Measurements from ENCODE around the gene F13A1. TPM values are rescaled to one million over a fixed set of nuclear protein-coding genes. Genes with fewer than 3 reads are reported as not detected.

The F13A1 gene
- polyA plus RNA-seq, 4 donors, result 0.45 to 30.5 (median 3.5) TPM

DNA sequence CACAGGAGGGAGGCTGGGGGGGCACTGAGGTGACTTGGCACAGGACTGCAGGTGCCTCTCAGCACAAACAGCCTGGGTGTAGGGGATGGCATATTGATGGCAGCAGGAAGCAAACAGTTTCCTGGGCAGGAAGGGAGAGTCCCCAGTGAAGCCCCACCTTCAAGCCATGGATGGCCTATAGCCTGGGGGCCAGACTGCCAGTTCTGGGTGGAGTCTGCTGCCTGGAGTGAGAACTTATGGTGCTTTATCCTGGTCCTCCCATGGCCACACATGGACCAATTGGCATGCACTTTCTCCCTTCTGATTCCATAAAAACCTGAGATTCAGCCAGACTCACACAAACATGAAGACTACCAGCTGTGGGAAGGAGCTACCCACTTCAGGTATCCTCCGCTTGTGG is 198.5 kb downstream of the F13A1 start:
- 92 to 100% (median 93%) methylated on average over 1 of the region's 1 CpG for WGBS, 3 donors
- peaks cover 0 to 3% of the 10 kb centered on the region in 2 donors for H3K9me3 ChIP-seq (ENCODE audit: control insufficient read depth in 2 of 2, insufficient read depth in 1 of 2, low read depth in 1 of 2, low read length in 1 of 2)
- no peak overlapping the region for H3K4me3 ChIP-seq (ENCODE audit: low read depth in 1 of 3, low read length in 3 of 3)
- DNase-seq (no peak), FAIRE-seq (no peak)
- H3K4me1 ChIP-seq (ENCODE audit: control insufficient read depth in 3 of 3, insufficient read depth in 2 of 3, low read depth in 1 of 3, low read length in 2 of 3), result no peaks in the 10 kb centered on the region
- H3K27ac ChIP-seq (ENCODE audit: low read depth in 1 of 3, low read length in 2 of 3), result no peak overlapping the region
- peaks cover 0 to 4% (median 4%) of the 10 kb centered on the region in 3 donors for H3K27me3 ChIP-seq (ENCODE audit: control insufficient read depth in 3 of 3, insufficient read depth in 3 of 3, low read length in 3 of 3)
- no peaks in the 10 kb centered on the region for H3K36me3 ChIP-seq (ENCODE audit: control insufficient read depth in 3 of 3, insufficient read depth in 2 of 3, low read depth in 1 of 3, low read length in 3 of 3)

DNA sequence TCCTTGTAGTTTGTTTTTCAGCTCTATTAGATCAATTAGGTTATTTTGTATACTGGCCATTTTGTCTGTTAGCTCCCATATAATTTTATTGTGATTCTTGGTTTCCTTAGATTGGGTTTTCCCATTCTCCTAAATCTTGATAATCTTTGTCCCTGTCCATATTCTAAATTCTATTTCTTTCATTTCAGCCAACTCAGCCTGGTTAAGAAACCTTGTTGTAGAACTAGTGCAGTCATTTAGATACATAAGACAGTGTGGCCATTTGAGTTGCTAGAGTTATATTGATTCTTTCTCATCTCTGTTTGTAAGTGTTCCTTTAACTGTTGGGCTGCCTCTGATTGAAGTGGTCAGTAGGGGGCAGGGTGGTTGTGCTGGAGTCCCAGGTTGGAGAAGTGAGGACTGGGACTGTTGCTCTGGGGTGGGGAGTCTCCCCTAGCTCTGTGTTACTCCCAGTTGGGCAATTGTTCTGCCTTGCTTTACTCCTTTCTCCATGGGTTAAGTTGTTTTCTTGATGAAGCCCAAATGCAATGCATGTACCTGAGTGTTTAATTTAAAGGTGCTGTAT is 214.9 kb downstream of the F13A1 start:
- Histone ChIP-seq H3K9me3 (ENCODE audit: control insufficient read depth in 2 of 2, insufficient read depth in 1 of 2, low read depth in 1 of 2, low read length in 1 of 2) (peaks cover 0 to 2% of the 10 kb centered on the region in 2 donors), H3K36me3 (ENCODE audit: control insufficient read depth in 3 of 3, insufficient read depth in 2 of 3, low read depth in 1 of 3, low read length in 3 of 3) (no peaks in the 10 kb centered on the region), H3K4me3 (ENCODE audit: low read depth in 1 of 3, low read length in 3 of 3) (no peak overlapping the region), H3K27me3 (ENCODE audit: control insufficient read depth in 3 of 3, insufficient read depth in 3 of 3, low read length in 3 of 3) (no peaks in the 10 kb centered on the region), H3K4me1 (ENCODE audit: control insufficient read depth in 3 of 3, insufficient read depth in 2 of 3, low read depth in 1 of 3, low read length in 2 of 3) (no peaks in the 10 kb centered on the region), H3K27ac (ENCODE audit: low read depth in 1 of 3, low read length in 2 of 3) (no peak overlapping the region)
- peak in 1 of 2 donors; percentile 5 for DNase-seq
- FAIRE-seq, result no peak
